Nephron progenitor cell (in vitro differentiated cells): ENCODE data around the gene BRD3.
A peak's percentile ranks its signal among the peaks of the same experiment; 100 is the strongest.

Experiments
- DNase-seq: peaks from one replicate; pipeline ENCODE4 v3.0.0; 2021
- H3K27ac Mint-ChIP-seq: 2 replicates; pipeline ENCODE4 v1.8.0; 2021; ENCODE audit warnings: mild to moderate bottlenecking, moderate library complexity, mixed read lengths
- H3K27me3 Mint-ChIP-seq: 2 replicates; pipeline ENCODE4 v1.8.0; 2021; ENCODE audit warnings: mild to moderate bottlenecking, low read depth, mixed read lengths; ENCODE audit not compliant: poor library complexity
- H3K36me3 Mint-ChIP-seq: 2 replicates; pipeline ENCODE4 v1.8.0; 2021; ENCODE audit warnings: low read depth, mixed read lengths
- H3K4me1 Mint-ChIP-seq: 2 replicates; pipeline ENCODE4 v1.8.0; 2021; ENCODE audit warnings: mixed read lengths
- H3K4me3 Mint-ChIP-seq: 2 replicates; pipeline ENCODE4 v1.8.0; 2021; ENCODE audit warnings: mild to moderate bottlenecking, moderate library complexity, mixed read lengths
- H3K9me3 Mint-ChIP-seq: 2 replicates; pipeline ENCODE4 v1.8.0; 2021; ENCODE audit warnings: mild to moderate bottlenecking, moderate library complexity, mixed read lengths
- TF ChIP-seq, protein P1 (sequence below): fragments of 200-600 bp; sonication (generic); IDR thresholded peaks from 2 replicates; pipeline ENCODE4 v1.5.0; 2021; ENCODE audit warnings: antibody characterized with exemption

The BRD3 gene

DNA sequence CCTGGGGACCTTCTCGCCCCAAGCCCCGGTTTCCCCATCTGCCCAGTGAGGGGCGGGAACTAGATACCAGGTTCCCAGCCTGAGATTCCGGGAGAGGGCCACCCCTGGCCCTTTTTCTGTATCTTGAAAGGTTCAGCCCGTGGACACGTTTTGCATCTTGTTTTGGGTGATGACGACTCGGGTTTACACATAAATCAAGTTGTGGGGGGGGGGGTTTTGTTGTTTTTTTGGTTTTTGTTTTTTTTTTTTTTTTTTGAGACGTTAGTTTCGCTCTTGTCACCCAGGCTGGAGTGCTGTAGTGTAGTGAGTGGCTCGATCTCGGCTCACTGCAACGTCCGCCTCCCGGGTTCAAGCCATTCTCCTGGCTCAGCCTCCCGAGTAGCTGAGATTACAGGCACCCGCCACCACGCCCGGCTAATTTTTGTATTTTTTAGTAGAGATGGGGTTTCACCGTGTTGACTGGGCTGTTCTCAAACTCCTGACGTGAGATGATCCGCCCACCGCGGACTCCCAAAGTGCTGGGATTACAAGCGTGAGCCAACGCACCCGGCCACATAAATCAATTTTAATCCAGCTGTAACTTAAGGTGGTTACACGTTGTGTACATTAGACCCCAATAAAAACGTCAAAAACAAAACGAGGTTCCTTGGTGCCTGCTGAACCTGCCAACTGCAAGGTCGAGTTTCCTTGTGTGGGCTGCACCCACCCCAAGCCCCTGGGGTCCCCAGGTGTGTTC is 1.1 kb upstream of the BRD3 start:
- Mint-ChIP-seq H3K27ac (no peak overlapping the region), H3K9me3 (peaks cover 21% of the 10 kb centered on the region), H3K4me1 (peaks cover 42% of the 10 kb centered on the region), H3K27me3 (peaks cover 47% of the 10 kb centered on the region), H3K36me3 (no peaks in the 10 kb centered on the region), H3K4me3 (peak overlapping the region; percentile 82)
- TF ChIP-seq, protein P1, sequence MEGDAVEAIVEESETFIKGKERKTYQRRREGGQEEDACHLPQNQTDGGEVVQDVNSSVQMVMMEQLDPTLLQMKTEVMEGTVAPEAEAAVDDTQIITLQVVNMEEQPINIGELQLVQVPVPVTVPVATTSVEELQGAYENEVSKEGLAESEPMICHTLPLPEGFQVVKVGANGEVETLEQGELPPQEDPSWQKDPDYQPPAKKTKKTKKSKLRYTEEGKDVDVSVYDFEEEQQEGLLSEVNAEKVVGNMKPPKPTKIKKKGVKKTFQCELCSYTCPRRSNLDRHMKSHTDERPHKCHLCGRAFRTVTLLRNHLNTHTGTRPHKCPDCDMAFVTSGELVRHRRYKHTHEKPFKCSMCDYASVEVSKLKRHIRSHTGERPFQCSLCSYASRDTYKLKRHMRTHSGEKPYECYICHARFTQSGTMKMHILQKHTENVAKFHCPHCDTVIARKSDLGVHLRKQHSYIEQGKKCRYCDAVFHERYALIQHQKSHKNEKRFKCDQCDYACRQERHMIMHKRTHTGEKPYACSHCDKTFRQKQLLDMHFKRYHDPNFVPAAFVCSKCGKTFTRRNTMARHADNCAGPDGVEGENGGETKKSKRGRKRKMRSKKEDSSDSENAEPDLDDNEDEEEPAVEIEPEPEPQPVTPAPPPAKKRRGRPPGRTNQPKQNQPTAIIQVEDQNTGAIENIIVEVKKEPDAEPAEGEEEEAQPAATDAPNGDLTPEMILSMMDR = no peak
- no peak for DNase-seq

DNA sequence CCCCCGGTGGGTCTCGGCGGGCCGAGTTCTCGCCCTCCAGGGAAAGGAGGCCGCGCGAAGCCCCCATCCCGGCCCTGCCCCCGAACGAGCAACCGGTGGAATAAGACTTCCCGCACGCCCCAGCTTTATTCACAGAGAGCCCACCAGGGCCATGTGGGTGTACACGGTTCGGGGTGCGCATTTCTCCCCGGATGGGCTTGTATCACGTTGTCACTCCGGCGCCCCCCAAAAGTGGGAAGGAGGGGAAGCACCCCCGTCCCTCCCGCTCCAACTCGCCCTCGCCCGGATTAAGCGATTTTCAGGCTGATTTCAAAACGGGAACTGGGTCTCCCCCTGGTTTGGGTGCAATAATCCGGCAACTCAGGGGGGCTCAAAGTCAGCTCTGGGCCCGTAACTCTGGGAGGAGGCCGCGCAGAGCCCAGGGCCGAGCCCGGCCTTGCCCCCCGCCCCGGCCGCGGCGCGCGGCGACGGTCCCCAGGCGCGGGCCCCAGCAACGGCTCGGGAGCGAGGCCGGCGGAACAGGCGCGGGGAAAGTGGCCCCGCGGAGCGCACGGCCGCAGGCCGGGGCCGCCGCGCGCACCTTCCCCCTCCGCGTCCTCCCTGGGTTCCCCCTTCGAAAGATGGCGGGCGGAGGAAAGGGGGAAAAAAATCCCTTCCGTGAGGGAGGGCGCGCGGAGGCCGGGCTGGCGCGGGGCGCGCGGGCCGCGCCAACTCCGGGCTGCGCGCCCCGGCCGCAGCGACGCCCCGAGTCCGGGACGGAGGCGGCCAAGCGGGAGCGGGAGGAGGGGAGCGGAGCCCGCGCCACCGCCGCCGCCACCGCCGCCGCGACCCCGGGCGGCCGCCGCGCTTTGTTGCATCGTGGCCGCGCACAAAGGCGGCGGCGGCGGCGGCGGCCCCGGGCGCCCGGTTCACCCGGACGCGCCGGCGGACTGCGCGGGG is 644 bp downstream of the BRD3 start:
- peak; percentile 64 for DNase-seq
- Mint-ChIP-seq H3K9me3 (peaks cover 10% of the 10 kb centered on the region), H3K4me3 (peak overlapping the region; percentile 91)

GRCh38 chr9:134066526-134066912 is 1.3 kb downstream of the BRD3 start:
- peak overlapping the region; percentile 92 for H3K27ac Mint-ChIP-seq
- no peak for DNase-seq
- H3K4me1 Mint-ChIP-seq = peaks cover 60% of the 10 kb centered on the region
- peak overlapping the region; percentile 91 for H3K4me3 Mint-ChIP-seq
- TF ChIP-seq, protein P1 = no peak
- peaks cover 7% of the 10 kb centered on the region for H3K9me3 Mint-ChIP-seq
- H3K36me3 Mint-ChIP-seq = peaks cover 4% of the 10 kb centered on the region
- peaks cover 32% of the 10 kb centered on the region for H3K27me3 Mint-ChIP-seq

More for the DNA sequence above, 644 bp downstream of the BRD3 start:
- H3K36me3 Mint-ChIP-seq = peaks cover 4% of the 10 kb centered on the region
- H3K27ac Mint-ChIP-seq = peak overlapping the region; percentile 45
- TF ChIP-seq, protein P1 = no peak
- peaks cover 59% of the 10 kb centered on the region for H3K4me1 Mint-ChIP-seq
- H3K27me3 Mint-ChIP-seq = peaks cover 38% of the 10 kb centered on the region

DNA sequence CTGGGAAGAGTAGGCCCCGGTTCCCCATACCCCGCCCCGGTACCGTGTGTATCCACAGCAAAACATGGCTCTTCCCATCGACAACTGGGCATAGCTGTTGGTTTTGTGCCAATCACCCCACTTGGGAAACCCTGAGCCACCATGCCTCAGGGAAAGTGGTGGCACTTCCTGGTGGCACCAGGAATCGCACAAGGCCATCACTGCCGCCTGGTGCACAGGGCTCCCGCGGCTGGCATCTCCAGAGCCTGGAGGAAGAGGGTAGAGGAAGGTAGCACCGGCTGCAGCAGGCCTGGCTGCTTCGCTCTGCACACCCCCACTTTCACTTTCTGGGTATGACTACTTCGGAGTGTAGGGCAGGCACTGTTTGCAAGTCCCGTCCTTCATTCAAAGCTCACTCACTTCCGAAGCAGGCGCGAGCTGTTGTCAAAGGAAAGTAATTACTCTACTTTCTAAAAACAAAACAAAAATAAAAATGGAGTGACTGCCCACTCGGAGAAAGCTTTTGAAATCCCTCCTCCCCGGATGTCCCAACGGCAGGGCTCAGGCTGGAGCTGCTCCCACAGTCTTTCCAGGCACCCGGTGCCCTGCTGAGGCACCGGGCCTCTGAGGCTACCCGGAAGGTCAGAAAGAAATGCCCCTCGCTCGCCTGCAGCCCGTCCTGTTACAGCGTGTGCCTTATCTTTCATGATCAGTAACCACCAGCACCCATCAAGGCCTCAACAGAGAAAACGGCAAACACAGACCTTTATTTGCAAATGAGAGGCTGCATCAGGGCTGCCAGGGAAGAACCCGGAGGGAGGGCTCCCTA is 2.0 kb downstream of the BRD3 start:
- DNase-seq = no peak
- Mint-ChIP-seq H3K27ac (peak overlapping the region; percentile 92), H3K27me3 (peaks cover 26% of the 10 kb centered on the region), H3K36me3 (peaks cover 4% of the 10 kb centered on the region), H3K4me3 (peak overlapping the region; percentile 91), H3K9me3 (peaks cover 4% of the 10 kb centered on the region), H3K4me1 (peaks cover 63% of the 10 kb centered on the region)
- TF ChIP-seq, protein P1 = no peak

- peaks cover 4% of the 10 kb centered on the region for H3K36me3 Mint-ChIP-seq
- peaks cover 65% of the 10 kb centered on the region for H3K4me1 Mint-ChIP-seq
- H3K9me3 Mint-ChIP-seq = no peaks in the 10 kb centered on the region
- peak overlapping the region; percentile 69 for H3K4me3 Mint-ChIP-seq
- no peak for DNase-seq
- no peak overlapping the region for H3K27ac Mint-ChIP-seq
- TF ChIP-seq, protein P1 = no peak
- H3K27me3 Mint-ChIP-seq = peaks cover 17% of the 10 kb centered on the region
Measured at GRCh38 chr9:134064711-134065110, 3.1 kb downstream of the BRD3 start.
